B cell (primary cell): ENCODE results near the gene FOXL1. TPM values are rescaled to one million over a fixed set of nuclear protein-coding genes. Genes with fewer than 3 reads are reported as not detected.

Experiments
- ATAC-seq: fragments of 200-7000 bp; cut with Tn5 transposase; one replicate; pipeline ENCODE4 v1.10.0; 2021; ENCODE audit warnings: low read depth, mild to moderate bottlenecking, moderate number of reproducible peaks, moderate library complexity
- CTCF ChIA-PET: fragments of 350-600 bp; sonication (Branson Sonifier 250); formaldehyde crosslinking; loops from one replicate; lab custom pipeline; 2021; ENCODE audit warnings: antibody characterized with exemption, inconsistent platforms; lab: Charles Lee
- POLR2A ChIA-PET: fragments of 350-600 bp; sonication (Branson Sonifier 250); formaldehyde crosslinking; loops from one replicate; lab custom pipeline; 2021; ENCODE audit warnings: antibody characterized with exemption; lab: Charles Lee
- DNase-seq: peaks from one replicate; pipeline ENCODE4 v3.0.0; 2013
- H2AFZ ChIP-seq: 2 replicates; pipeline ENCODE4 v1.6.1; 2012; ENCODE audit warnings: mild to moderate bottlenecking, low read depth, low read length; ENCODE audit not compliant: insufficient read depth, poor library complexity, severe bottlenecking
- H3K27ac ChIP-seq, 2 donors: 1 replicate in 1 of 2; 2 replicates in 1 of 2; pipeline ENCODE4 v1.5.1; 2012 to 2013; ENCODE audit warnings: low read length in 2 of 2, mild to moderate bottlenecking in 2 of 2, moderate library complexity in 1 of 2
- H3K27me3 ChIP-seq, 4 experiments: fragments of 200-600 bp in 1 of 4; sonication (generic) in 1 of 4; replicated peaks in 1 of 4; 1 replicate in 2 of 4; 2 replicates in 2 of 4; pipeline versions ENCODE4 v1.6.1 to v1.7.0; 2013 to 2016; ENCODE audit warnings: low read length in 3 of 4, mild to moderate bottlenecking in 2 of 4, mixed read lengths in 1 of 4, moderate library complexity in 1 of 4; ENCODE audit not compliant: insufficient read depth in 4 of 4, control insufficient read depth in 3 of 4; ENCODE audit errors: control extremely low read depth in 1 of 4
- H3K36me3 ChIP-seq, 2 experiments: replicated peaks in 1 of 2; 1 replicate in 1 of 2; 2 replicates in 1 of 2; pipeline versions ENCODE4 v1.6.1 to v1.7.1; 2013; ENCODE audit warnings: low read length in 1 of 2; ENCODE audit not compliant: insufficient read depth in 2 of 2, control insufficient read depth in 1 of 2; ENCODE audit errors: control extremely low read depth in 1 of 2, extremely low read depth in 1 of 2
- H3K4me1 ChIP-seq, 2 donors: fragments of 200-600 bp in 1 of 2; sonication (generic) in 1 of 2; 1 replicate in 1 of 2; 2 replicates in 1 of 2; pipeline versions ENCODE4 v1.5.1 to v1.6.1; 2013 to 2017; ENCODE audit warnings: low read length in 2 of 2; ENCODE audit not compliant: control insufficient read depth in 2 of 2, insufficient read depth in 2 of 2
- H3K4me2 ChIP-seq: replicated peaks from 2 replicates; pipeline ENCODE3; 2012; ENCODE audit warnings: mild to moderate bottlenecking, low read depth, low read length; ENCODE audit not compliant: poor library complexity, severe bottlenecking
- H3K4me3 ChIP-seq, 5 experiments: fragments of 200-600 bp in 1 of 5; sonication (generic) in 1 of 5; 1 replicate in 3 of 5; 2 replicates in 2 of 5; pipeline versions ENCODE4 v1.5.1 to v1.7.0; 2011 to 2016; ENCODE audit warnings: low read length in 4 of 5, mild to moderate bottlenecking in 4 of 5, low read depth in 2 of 5, control low read depth in 1 of 5, moderate library complexity in 1 of 5; ENCODE audit not compliant: insufficient read depth in 1 of 5; ENCODE audit errors: control extremely low read depth in 1 of 5, extremely low read depth in 1 of 5
- H3K79me2 ChIP-seq: fragments of 200-600 bp; sonication (generic); one replicate; pipeline ENCODE4 v1.6.0; 2016; ENCODE audit warnings: low read length; ENCODE audit not compliant: control insufficient read depth, insufficient read depth
- H3K9ac ChIP-seq: fragments of 200-600 bp; sonication (generic); 2 replicates; pipeline ENCODE4 v1.6.1; 2017; ENCODE audit warnings: mild to moderate bottlenecking, low read length, moderate library complexity
- H3K9me3 ChIP-seq, 3 donors: one replicate each; pipeline versions ENCODE4 v1.6.1 to v1.7.1; 2013; ENCODE audit warnings: low read length in 2 of 3; ENCODE audit not compliant: control insufficient read depth in 2 of 3, insufficient read depth in 1 of 3; ENCODE audit errors: control extremely low read depth in 1 of 3
- H4K20me1 ChIP-seq: 2 replicates; pipeline ENCODE4 v1.6.0; 2012; ENCODE audit warnings: mild to moderate bottlenecking, low read length; ENCODE audit not compliant: insufficient read depth, control insufficient read depth, poor library complexity, severe bottlenecking
- H3K27ac Mint-ChIP-seq: one replicate; pipeline ENCODE4 v1.8.0; 2021; ENCODE audit warnings: mixed read lengths
- H3K27me3 Mint-ChIP-seq: one replicate; pipeline ENCODE4 v1.8.0; 2021; ENCODE audit warnings: mixed read lengths
- H3K4me1 Mint-ChIP-seq: one replicate; pipeline ENCODE4 v1.8.0; 2021; ENCODE audit warnings: mixed read lengths
- H3K4me3 Mint-ChIP-seq: one replicate; pipeline ENCODE4 v1.8.0; 2021; ENCODE audit warnings: mixed read lengths
- H3K9me3 Mint-ChIP-seq: one replicate; pipeline ENCODE4 v1.8.0; 2022; ENCODE audit warnings: mixed read lengths; ENCODE audit not compliant: insufficient read depth
- CTCF ChIP-seq: fragments of 200-600 bp; IDR thresholded peaks from one replicate; pipeline ENCODE4 v1.8.0; 2022; ENCODE audit warnings: antibody characterized with exemption, mild to moderate bottlenecking
- EZH2 ChIP-seq: IDR thresholded peaks from 2 replicates; pipeline ENCODE4 v1.6.1; 2012; ENCODE audit warnings: borderline replicate concordance, low read depth, mild to moderate bottlenecking, moderate library complexity, low read length; ENCODE audit not compliant: insufficient read depth, poor library complexity, severe bottlenecking
- WGBS: methylation state at CpG from one replicate; pipeline ENCODE4 v1.1.5; 2013; ENCODE audit warnings: missing lambda C conversion rate; ENCODE audit not compliant: insufficient coverage; 5-methylcytosine and 5-hydroxymethylcytosine counted together
- intact Hi-C: fragments of 100-400 bp; cut with micrococcal nuclease; formaldehyde crosslinking; loops from one replicate; pipeline ENCODE4 v1.10.0; 2022
- polyA plus RNA-seq: library from polyadenylated mRNA; depleted of rRNA; stranded (reverse); fragments of >200 nt; gene quantifications from 2 replicates; pipeline ENCODE4 v1.2.3, GENCODE V29; 2012
- total RNA-seq, 2 donors: library from RNA; stranded (reverse); fragments of 120-200 nt in 1 of 2; gene quantifications; 1 replicate in 1 of 2; 2 replicates in 1 of 2; pipeline versions ENCODE4 v1.2.3 to v1.2.4, GENCODE V29; 2013 to 2022

FOXL1 gene
- total and polyA plus RNA-seq, 2 donors (not counting 1 experiment from before 2014, with no cell fraction given) = not detected

- intact Hi-C loops = no loop called here
- no peaks in the 10 kb centered on the region for H3K79me2 ChIP-seq
- H3K27ac ChIP-seq = no peak overlapping the region
- Mint-ChIP-seq H3K4me3 (no peak overlapping the region), H3K27me3 (peaks cover 60% of the 10 kb centered on the region), H3K9me3 (no peaks in the 10 kb centered on the region), H3K27ac (no peak overlapping the region), H3K4me1 (peaks cover 10% of the 10 kb centered on the region)
- TF ChIP-seq CTCF (no peak), EZH2 (no peak)
- peaks cover 18 to 20% of the 10 kb centered on the region in 2 donors for H3K4me1 ChIP-seq
- peaks cover 0 to 61% (median 32%) of the 10 kb centered on the region in 4 experiments for H3K27me3 ChIP-seq
- no peak for DNase-seq
- ATAC-seq = no peak
- H3K9ac ChIP-seq = no peak overlapping the region
- ChIA-PET CTCF (no interaction called here), POLR2A (no interaction called here)
- no peaks in the 10 kb centered on the region for H4K20me1 ChIP-seq
- no peaks in the 10 kb centered on the region for H3K36me3 ChIP-seq
- H3K9me3 ChIP-seq = peaks cover 0 to 13% (median 0%) of the 10 kb centered on the region in 3 donors
- no peak overlapping the region for H3K4me2 ChIP-seq
- no peak overlapping the region for H3K4me3 ChIP-seq
- 80% methylated on average over 19 of the region's 28 CpGs for WGBS
- no peak overlapping the region for H2AFZ ChIP-seq
Measured at GRCh38 chr16:86570558-86571529, 7.5 kb upstream of the FOXL1 start.

GRCh38 chr16:86571530-86571915 lies 6.8 kb upstream of the FOXL1 start:
- no peak for DNase-seq
- no peaks in the 10 kb centered on the region for H3K36me3 ChIP-seq
- H4K20me1 ChIP-seq = no peaks in the 10 kb centered on the region
- no peak overlapping the region for H3K4me3 ChIP-seq
- Mint-ChIP-seq H3K9me3 (no peaks in the 10 kb centered on the region), H3K4me3 (no peak overlapping the region), H3K4me1 (peaks cover 14% of the 10 kb centered on the region), H3K27ac (no peak overlapping the region), H3K27me3 (peaks cover 61% of the 10 kb centered on the region)
- ATAC-seq = no peak
- POLR2A ChIA-PET = no interaction called here
- CTCF ChIA-PET = no interaction called here
- TF ChIP-seq EZH2 (no peak), CTCF (no peak)
- peaks cover 0 to 61% (median 32%) of the 10 kb centered on the region in 4 experiments for H3K27me3 ChIP-seq
- no peaks in the 10 kb centered on the region for H3K79me2 ChIP-seq
- no peak overlapping the region for H2AFZ ChIP-seq
- no peak overlapping the region for H3K27ac ChIP-seq
- H3K4me1 ChIP-seq = peaks cover 20 to 21% of the 10 kb centered on the region in 2 donors
- intact Hi-C loops = no loop called here
- H3K9me3 ChIP-seq = peaks cover 0 to 11% (median 0%) of the 10 kb centered on the region in 3 donors
- no peak overlapping the region for H3K4me2 ChIP-seq
- WGBS = 72% methylated on average over 7 of the region's 10 CpGs
- no peak overlapping the region for H3K9ac ChIP-seq
